Hematopoietic multipotent progenitor cell treated with erythropoietin and hydrocortisone succinate and interleukin-3 and kit ligand, for 6 days (in vitro differentiated cells): ENCODE data around the gene RPA1.

Experiments
- DNase-seq: peaks from one replicate; pipeline ENCODE4 v3.0.0-alpha.2; 2015

Gene RPA1

GRCh38 chr17:1943436-1943831 is 113.6 kb downstream of the RPA1 start:
- DNase-seq: no peak

- no peak for DNase-seq
Observed at GRCh38 chr17:1945621-1946020, 115.8 kb downstream of the RPA1 start.

DNA sequence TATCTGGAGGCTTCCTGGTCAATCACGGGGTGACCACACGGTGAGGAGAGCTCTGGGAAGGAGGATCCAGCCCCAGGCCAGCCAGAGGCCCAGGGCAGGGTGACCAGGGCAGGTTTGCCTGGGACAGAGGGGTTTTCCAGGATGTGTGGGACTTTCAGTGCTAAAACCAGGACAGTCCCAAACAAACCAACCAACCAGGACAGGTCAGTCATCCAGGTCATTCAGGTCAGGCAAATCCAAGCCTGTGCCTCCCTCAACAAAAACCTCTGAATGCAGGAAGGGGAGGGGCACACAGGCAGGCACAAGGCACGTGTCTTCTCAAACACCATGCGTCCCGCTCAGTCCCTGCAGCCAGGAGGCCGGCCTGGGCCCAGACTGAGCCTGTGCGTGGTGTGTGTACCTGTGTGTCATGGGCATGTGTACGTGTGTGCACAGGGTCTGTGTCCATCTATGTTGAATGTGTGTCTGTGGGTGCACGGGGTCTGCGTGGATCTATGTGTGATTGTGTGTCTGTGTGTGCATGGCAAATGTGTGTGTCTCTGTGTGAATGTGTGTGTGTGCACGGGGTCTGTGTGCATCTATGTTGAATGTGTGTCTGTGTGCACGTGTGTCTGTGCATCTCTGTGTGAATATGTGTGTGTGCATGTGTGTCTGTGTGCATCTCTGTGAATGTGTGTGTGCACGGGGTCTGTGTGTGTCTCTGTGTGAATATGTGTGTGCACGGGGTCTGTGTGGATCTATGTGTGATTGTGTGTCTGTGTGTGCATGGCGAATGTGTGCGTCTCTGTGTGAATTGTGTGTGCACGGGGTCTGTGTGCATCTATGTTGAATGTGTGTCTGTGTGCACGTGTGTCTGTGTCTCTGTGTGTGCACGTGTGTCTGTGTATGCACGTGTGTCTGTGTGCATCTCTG is 116.5 kb downstream of the RPA1 start:
- DNase-seq: no peak

GRCh38 chr17:1947229-1947742 is 117.5 kb downstream of the RPA1 start:
- DNase-seq: no peak

DNA sequence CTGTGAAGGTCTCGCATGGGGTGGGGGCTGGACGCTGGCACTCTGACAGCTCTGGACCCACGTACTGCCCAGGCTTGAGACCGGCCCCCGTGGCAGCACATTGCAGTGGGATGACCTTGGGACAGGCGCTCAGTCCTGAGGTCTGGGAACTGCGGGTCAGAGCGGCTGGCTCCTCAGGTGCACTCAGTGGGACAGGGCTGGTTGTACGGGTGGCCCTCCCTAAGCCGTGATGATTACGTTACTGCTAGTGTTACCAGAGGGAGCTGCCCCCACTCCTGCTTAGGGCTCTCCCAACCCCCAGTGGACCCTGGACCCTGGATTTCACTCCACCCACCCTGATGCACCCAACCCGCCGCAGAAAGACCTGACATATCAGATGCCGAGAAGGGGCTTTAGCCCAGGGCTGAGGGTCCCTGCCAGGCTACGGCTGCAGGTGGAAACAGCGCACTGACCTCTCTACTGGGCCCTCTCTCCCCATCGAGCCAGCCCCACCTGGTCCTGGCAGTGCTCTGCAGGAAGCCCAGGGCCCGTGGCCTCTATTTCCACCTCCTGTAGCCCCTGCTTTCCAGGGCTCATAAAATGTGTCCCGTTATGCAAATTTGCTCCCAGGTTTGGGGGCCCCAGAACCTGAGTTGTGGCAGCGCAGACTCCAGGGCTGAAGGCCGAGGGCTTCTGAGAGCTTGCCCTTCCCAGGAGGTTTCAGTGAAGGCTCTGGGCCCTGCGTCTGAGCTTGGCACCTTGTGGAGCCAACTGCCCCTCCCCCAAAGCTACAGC is 118.1 kb downstream of the RPA1 start:
- DNase-seq: no peak

- no peak for DNase-seq
Observed at GRCh38 chr17:1948517-1948825, 118.7 kb downstream of the RPA1 start.
